HG03565 (cell line): ENCODE measurements around the gene TTLL10.

Experiments used
- ATAC-seq: cut with Tn5 transposase; IDR thresholded peaks from one replicate; pipeline ENCODE4 v1.9.1; 2021; ENCODE audit warnings: mild to moderate bottlenecking, moderate library complexity; ENCODE audit not compliant: unreplicated experiment

Gene TTLL10

DNA sequence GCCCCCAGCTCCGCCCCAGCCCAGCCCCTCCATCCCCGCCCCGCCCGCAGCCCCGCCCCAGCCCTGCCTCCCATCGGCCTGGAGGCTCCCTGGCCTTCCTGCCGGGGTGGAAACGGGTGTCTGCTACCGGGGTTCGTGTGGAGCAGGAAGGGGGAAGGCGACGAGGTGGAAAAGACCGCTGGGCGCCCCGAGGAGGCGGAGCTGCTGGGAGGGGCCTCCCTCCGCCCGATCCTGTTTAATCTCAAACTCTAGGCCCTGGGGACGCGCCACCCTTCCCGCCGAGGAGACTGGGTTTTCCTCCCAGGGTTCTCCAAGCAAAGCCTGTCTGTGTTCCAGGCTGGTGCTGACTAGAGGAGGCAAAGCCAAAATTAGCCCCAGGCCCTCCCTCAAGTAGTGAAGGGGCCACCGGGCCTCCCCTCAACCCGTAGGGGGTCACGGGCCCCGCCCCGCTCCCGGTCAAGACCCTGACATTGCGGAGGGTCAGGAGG lies 16.2 kb upstream of the TTLL10 start:
- no peak for ATAC-seq

- ATAC-seq, result no peak
These were observed 15.6 kb upstream of the TTLL10 start for GRCh38 chr1:1157914-1158710.

- no peak for ATAC-seq
These were observed 13.3 kb upstream of the TTLL10 start for GRCh38 chr1:1160281-1160930.

GRCh38 chr1:1161078-1161682 lies 12.5 kb upstream of the TTLL10 start:
- ATAC-seq, result no peak

GRCh38 chr1:1161683-1162079 lies 12.0 kb upstream of the TTLL10 start:
- ATAC-seq, result no peak

DNA sequence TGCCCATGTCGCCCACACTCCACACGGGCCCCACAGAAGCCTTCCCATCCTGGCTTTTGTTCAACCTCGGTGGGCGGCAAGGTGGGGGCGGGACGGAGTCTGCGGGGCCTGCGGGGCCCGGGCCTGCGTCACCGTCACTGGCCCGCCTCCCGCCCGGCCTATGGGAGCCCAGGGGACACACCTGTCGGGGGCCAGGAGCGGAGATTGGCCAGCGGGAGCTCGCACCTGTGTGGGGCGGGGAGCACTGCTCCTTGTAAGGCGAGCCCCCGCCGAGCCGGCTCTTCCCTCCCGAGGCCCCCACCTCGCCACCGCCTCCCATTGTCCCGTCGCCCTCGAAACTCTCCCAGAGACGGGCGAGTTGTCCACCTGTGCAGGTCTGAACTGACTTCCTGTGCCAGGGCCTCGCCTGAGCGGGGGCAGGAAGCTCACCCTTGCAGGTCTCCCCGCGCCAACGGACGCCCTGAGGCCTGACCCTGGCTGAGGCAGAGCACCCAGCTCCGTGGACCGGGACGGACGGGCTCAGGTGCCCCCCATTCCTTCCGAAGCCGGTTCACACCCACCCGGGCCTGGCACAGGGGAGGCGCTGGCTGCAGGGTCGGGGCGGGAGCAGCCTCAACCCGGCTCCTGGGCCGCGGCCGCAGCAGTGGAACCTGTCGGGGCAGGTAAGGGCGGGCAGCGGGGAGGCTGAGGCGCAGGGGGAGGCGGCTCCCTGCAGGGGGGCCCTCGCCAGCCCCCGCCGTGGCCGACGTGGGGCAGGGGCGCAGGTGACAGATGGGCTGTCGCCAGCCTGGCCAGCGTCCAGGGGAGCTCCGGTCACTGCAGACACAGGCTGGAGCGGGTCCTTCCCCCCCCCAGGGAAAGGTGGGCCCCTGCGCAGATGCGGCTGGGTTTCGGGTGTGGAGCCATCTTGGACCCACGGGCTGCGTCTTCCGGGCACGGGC lies 10.8 kb upstream of the TTLL10 start:
- no peak for ATAC-seq

- no peak for ATAC-seq
These were observed 10.1 kb upstream of the TTLL10 start for GRCh38 chr1:1163538-1164070.

DNA sequence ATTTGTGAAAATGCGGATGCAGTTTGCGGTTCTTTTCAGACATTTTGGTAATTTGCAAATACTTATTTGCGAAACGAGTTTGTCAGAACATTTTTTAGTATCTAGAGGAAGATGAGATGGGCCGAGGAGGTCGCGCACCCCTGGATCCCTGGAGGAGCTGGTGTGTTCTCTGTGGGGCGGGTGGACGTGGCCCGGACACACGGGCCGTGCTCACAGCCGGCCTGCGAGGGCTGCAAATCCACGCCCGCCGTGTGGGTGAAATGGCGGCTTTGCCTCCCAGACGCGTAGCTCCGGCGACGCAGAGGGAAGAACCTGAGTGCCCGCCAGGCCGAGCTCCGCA lies 9.3 kb upstream of the TTLL10 start:
- ATAC-seq, result no peak

DNA sequence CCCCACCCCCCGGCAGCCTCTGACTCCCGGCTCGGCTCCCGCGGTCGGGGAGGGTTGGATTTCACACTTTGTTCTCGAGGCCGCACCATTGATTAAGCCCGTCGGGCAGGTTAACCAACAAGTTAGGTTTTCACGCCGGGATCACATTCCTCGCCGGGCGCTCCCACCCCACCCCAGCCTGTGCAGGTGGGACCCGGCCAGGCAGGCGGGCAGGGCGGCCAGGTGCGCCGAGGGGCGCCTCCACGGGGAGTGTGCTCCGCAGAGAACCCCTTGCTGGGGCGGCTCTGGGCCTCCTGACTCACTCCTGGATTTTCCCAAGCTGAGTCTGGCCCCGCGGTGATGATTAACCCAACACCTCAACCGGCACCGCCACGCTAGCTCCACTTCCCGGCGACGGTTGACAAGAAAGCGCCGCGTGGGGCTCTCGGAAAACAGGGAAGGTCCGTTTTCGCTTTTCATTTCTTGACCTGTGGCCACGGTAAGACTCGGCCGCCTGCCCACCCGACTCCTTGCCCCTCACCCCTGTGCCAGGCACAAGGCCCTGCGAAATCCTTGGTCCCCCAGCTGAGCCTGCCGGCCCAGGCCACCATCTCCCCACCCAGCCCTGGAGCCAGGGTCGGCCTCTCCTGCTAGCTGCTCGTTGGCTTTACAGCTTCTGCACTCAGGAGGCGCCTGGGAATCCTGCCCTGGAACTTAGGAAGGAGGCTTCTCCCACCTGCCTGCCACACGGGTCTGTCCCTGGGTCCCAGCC lies 8.8 kb upstream of the TTLL10 start:
- ATAC-seq, result no peak

DNA sequence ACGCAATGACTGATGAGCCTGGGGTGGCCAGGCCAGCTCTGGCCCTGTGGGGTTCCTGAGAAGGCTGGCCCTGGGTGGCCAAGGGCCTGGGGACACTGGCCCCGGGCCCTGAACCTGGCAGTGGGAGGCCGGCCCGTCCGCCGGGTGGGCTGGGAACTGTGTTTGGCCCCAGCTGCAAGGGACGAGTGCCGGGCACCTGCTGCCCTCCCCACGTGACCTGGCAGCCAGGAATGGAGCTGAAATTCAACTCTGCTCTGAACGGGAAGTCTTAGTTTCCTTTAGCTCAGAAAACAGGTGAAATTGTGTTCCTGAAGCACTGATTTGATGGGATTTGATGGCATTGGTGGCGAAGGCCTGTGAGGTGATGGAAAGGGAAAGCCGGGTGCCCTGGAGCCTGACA lies 8.2 kb upstream of the TTLL10 start:
- ATAC-seq, result no peak

DNA sequence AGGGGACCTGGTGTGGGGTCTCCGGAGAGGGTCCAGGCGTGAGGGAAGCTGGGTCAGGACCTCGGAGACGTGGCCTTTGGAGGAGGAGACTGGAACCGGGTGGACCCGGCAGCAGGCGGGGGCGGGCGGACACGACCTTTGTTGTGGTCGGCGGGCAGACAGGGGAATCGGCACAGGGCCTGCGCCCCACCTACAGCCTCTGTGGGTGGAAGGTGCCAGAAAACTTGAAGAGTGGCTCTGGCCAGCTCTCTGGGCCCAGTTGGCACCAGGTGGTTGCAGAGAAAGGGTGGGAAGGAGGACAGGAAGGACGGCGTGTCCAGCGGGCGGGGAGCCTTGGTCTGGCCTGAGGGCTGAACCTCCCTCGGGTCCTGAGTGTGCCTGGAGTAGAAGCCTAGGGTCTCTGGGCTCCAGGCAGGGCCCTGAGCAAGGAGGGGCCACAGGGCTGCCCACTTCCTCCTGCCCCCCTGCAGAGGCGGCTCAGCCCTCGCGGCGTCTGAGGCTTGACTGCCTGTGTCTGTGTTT lies 7.7 kb upstream of the TTLL10 start:
- ATAC-seq, result no peak

DNA sequence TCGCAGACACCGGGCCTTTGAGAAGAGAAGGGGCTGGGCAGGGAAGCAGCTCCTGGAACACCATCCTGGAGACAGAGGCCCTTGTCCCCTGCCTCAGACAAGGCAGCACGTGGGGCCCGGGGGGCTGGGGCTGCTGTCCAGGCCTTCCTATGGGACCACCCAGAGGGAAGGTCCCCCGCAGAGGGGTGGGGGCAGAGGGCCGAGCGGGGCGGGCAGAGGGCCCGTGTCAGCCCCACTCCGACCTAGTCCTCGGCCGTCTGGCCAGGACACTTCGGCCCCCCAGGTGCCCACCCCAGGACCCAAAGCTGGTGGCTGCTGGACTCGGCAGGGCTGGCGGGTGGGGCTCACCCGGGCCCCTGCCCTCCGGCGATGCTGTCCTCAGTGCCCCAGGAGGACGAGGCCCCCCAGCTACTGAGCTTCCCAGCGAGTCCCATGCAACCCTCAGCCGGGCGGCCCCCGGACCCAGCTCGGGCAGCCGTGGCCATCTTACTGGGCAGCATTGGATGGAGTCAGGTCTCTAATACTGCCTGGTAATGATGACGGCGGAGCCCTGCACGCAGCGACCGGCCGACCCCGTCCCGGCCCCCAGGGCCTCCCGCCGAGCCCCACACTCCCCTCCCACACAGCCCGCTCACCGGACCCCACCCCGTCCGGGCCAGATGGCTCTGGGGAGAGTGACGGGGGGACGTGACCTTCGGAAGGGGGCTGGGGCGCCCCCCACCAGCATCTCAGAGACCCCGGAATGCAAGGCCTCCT lies 6.9 kb upstream of the TTLL10 start:
- no peak for ATAC-seq

DNA sequence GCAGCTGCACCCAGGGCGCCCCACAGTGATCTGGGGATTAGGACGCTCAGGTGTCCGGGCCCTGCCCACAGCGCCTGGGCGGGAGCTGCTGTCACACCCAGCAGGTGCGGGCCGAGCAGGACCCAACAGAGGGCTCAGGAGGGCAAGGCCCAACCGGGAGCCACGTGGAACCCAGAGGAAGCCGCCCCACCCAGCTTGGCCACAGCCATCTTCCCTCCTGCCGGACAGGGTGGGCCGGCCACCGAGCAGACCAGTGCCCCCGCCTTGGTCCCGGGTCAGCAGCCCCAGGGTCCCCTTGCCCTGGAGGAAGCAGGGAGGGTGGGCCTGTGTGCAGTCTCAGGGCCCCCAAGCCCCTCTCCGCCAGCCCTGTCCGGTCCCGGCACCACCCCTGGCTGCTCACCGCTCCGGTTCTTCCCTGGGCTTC lies 6.3 kb upstream of the TTLL10 start:
- no peak for ATAC-seq

GRCh38 chr1:1167841-1168450 lies 5.7 kb upstream of the TTLL10 start:
- ATAC-seq, result no peak

DNA sequence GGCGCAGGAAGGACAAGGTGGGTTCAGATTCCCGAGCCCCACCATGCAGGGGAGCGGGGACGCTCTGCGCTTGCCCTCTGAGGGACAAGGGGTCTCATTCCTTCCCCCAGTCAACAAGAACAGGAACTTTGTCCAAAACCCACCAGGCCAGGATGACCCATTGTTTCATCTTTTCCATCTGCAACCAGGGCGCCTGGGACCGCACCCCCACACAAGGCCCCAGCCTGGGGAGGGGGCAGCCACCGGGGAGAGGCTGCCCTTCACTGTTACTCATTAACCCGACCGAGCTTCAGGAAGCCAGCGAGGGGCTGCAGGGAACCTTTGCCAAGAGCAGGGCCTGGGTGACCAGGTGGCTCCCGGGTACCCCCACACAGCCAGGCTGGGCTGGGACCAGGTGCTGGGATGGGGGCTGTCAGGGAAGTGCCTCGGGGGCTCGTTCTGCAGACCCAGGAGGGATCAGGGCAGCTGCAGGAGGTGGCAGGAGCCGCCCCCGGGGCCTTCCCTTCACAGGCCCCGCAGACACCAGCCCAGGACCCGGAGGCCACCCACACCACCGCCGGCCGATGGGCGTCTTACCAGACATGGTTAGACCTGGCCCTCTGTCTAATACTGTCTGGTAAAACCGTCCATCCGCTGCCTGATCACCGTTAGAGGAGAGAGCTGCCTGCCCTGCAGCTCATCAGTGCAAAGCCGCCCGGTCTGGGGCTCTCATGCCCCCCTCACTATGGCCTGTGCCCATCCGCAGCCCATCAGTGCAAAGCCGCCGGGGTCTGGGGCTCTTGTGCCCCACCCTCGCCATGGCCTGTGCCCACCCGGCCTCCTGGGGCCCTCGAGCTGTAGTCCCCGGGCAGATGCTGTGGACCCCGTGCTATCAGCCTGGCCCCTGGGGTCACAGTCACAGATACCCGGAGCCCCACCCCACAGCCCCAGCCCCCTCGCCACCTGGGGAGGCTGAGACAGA lies 4.9 kb upstream of the TTLL10 start:
- ATAC-seq, result no peak

DNA sequence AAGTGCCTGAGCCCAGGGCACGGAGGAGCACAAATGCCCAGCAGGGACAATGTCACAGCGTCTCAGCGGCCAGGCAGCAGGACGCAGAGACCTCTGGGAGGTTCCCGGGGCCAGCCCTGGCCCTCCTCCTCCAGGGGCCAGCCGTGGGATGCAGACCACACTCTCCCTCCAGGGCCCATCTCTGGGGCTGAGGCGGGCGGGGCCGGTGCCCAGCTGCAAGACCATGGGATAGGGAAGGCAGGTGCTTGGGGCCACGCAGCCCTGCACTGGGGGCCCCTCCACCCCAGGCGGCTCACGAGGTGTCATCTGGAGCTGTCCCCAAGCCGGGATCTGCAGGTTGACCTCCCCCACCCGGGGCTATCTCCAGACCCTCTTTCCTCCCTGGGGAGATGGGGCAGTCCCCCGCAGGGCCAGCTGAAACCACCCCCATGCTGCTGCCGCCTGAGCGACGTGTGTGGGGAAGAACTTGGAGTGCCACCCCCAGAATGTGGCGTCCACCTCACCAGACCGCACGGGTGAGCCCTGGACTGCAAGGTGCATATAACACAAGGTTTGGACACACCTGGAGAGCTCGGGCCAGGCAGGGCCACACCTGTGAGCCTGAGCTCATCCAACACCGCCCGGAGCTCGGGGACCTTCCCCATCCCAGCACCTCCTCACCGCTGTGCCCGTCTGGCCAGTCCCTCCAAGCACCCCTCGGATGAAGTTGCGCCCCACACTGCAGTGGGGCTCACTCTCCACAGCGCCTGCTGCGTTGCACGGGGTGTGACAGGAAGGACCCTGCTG lies 4.1 kb upstream of the TTLL10 start:
- no peak for ATAC-seq
